H1 (cell line): ENCODE results near the gene EIF4A3. TPM values are rescaled to one million over a fixed set of nuclear protein-coding genes. Genes with fewer than 3 reads are reported as not detected.

Experiments used
- CHD1 ChIP-seq: IDR thresholded peaks from 2 replicates; pipeline ENCODE4 v1.6.1; 2012; ENCODE audit warnings: low read depth, low read length, improper control_type of control experiment
- CTCF ChIP-seq, 3 experiments: IDR thresholded peaks; 1 replicate in 2 of 3; 2 replicates in 1 of 3; pipeline versions ENCODE4 v1.5.1 to v1.6.1; 2011; ENCODE audit warnings: low read length in 3 of 3, mild to moderate bottlenecking in 3 of 3, inconsistent platforms in 2 of 3, low read depth in 1 of 3, moderate library complexity in 1 of 3; ENCODE audit not compliant: insufficient read depth in 1 of 3; ENCODE audit errors: control extremely low read depth in 1 of 3
- EGR1 ChIP-seq: IDR thresholded peaks from 2 replicates; pipeline ENCODE4 v1.6.1; 2011; ENCODE audit warnings: low read depth, low read length, borderline replicate concordance
- USF2 ChIP-seq: IDR thresholded peaks from 2 replicates; pipeline ENCODE4 v1.6.1; 2011; ENCODE audit warnings: low read length, improper control_type of control experiment
- polyA plus RNA-seq, 7 experiments: library from polyadenylated mRNA; depleted of rRNA in 3 of 7; stranded (reverse) in 5 of 7; unstranded in 2 of 7; fragments of >200 nt in 5 of 7; fragments of 200-250 nt in 2 of 7; gene quantifications; 1 replicate in 5 of 7; 2 replicates in 1 of 7; 4 replicates in 1 of 7; pipeline versions ENCODE4 v1.2.1 to v1.2.3, GENCODE V29; 2011 to 2013; ENCODE audit warnings: missing spikeins in 2 of 7, mixed read lengths in 2 of 7
- total RNA-seq: library from RNA; stranded (reverse); fragmentation: NEBNext Ultra II Directional; extraction: Animal tissue kit (Norgen Biotek cat#: 25700); gene quantifications from 2 replicates; pipeline ENCODE4 v1.2.1, GENCODE V29; 2021
- TF ChIP-seq, protein P1 (sequence below): fragments of 300-600 bp; sonication (generic); IDR thresholded peaks from 2 replicates; pipeline ENCODE4 v1.7.1; 2012; ENCODE audit warnings: low read length, moderate library complexity, mild to moderate bottlenecking, inconsistent platforms; ENCODE audit not compliant: insufficient replicate concordance
- TF ChIP-seq, protein P2 (sequence below): IDR thresholded peaks from 2 replicates; pipeline ENCODE4 v1.6.1; 2012; ENCODE audit warnings: inconsistent platforms

EIF4A3 gene
- total and polyA plus RNA-seq, 2 of the 8 experiments (the other 6 are each of a cell fraction or from before 2014, with no cell fraction given): 142 to 146 TPM

GRCh38 chr17:80107231-80108021 is 39.5 kb downstream of the EIF4A3 start (continued):
- TF ChIP-seq, protein P1, sequence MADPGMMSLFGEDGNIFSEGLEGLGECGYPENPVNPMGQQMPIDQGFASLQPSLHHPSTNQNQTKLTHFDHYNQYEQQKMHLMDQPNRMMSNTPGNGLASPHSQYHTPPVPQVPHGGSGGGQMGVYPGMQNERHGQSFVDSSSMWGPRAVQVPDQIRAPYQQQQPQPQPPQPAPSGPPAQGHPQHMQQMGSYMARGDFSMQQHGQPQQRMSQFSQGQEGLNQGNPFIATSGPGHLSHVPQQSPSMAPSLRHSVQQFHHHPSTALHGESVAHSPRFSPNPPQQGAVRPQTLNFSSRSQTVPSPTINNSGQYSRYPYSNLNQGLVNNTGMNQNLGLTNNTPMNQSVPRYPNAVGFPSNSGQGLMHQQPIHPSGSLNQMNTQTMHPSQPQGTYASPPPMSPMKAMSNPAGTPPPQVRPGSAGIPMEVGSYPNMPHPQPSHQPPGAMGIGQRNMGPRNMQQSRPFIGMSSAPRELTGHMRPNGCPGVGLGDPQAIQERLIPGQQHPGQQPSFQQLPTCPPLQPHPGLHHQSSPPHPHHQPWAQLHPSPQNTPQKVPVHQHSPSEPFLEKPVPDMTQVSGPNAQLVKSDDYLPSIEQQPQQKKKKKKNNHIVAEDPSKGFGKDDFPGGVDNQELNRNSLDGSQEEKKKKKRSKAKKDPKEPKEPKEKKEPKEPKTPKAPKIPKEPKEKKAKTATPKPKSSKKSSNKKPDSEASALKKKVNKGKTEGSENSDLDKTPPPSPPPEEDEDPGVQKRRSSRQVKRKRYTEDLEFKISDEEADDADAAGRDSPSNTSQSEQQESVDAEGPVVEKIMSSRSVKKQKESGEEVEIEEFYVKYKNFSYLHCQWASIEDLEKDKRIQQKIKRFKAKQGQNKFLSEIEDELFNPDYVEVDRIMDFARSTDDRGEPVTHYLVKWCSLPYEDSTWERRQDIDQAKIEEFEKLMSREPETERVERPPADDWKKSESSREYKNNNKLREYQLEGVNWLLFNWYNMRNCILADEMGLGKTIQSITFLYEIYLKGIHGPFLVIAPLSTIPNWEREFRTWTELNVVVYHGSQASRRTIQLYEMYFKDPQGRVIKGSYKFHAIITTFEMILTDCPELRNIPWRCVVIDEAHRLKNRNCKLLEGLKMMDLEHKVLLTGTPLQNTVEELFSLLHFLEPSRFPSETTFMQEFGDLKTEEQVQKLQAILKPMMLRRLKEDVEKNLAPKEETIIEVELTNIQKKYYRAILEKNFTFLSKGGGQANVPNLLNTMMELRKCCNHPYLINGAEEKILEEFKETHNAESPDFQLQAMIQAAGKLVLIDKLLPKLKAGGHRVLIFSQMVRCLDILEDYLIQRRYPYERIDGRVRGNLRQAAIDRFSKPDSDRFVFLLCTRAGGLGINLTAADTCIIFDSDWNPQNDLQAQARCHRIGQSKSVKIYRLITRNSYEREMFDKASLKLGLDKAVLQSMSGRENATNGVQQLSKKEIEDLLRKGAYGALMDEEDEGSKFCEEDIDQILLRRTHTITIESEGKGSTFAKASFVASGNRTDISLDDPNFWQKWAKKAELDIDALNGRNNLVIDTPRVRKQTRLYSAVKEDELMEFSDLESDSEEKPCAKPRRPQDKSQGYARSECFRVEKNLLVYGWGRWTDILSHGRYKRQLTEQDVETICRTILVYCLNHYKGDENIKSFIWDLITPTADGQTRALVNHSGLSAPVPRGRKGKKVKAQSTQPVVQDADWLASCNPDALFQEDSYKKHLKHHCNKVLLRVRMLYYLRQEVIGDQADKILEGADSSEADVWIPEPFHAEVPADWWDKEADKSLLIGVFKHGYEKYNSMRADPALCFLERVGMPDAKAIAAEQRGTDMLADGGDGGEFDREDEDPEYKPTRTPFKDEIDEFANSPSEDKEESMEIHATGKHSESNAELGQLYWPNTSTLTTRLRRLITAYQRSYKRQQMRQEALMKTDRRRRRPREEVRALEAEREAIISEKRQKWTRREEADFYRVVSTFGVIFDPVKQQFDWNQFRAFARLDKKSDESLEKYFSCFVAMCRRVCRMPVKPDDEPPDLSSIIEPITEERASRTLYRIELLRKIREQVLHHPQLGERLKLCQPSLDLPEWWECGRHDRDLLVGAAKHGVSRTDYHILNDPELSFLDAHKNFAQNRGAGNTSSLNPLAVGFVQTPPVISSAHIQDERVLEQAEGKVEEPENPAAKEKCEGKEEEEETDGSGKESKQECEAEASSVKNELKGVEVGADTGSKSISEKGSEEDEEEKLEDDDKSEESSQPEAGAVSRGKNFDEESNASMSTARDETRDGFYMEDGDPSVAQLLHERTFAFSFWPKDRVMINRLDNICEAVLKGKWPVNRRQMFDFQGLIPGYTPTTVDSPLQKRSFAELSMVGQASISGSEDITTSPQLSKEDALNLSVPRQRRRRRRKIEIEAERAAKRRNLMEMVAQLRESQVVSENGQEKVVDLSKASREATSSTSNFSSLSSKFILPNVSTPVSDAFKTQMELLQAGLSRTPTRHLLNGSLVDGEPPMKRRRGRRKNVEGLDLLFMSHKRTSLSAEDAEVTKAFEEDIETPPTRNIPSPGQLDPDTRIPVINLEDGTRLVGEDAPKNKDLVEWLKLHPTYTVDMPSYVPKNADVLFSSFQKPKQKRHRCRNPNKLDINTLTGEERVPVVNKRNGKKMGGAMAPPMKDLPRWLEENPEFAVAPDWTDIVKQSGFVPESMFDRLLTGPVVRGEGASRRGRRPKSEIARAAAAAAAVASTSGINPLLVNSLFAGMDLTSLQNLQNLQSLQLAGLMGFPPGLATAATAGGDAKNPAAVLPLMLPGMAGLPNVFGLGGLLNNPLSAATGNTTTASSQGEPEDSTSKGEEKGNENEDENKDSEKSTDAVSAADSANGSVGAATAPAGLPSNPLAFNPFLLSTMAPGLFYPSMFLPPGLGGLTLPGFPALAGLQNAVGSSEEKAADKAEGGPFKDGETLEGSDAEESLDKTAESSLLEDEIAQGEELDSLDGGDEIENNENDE: no peak
- TF ChIP-seq, protein P2, sequence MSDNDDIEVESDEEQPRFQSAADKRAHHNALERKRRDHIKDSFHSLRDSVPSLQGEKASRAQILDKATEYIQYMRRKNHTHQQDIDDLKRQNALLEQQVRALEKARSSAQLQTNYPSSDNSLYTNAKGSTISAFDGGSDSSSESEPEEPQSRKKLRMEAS: no peak
- TF ChIP-seq USF2 (no peak), CHD1 (no peak), CTCF (IDR thresholded peaks at IDR 0.05; ENCODE audit: control extremely low read depth in 1 of 3, insufficient read depth in 1 of 3, low read depth in 1 of 3, low read length in 3 of 3) (no peak), EGR1 (no peak)
